Neuronal stem cell (in vitro differentiated cells): ENCODE measurements around the gene PRCP.

Experiments
- DNase-seq: peaks from one replicate; pipeline ENCODE4 v3.0.0-alpha.2; 2013; ENCODE audit warnings: low spot score
- H2AFZ ChIP-seq: one replicate; pipeline ENCODE4 v1.6.1; 2013; ENCODE audit warnings: mild to moderate bottlenecking, low read length, inconsistent platforms
- H2AK5ac ChIP-seq: 2 replicates; pipeline ENCODE4 v1.6.1; 2013; ENCODE audit warnings: low read depth, mild to moderate bottlenecking, inconsistent platforms, low read length, moderate library complexity, mixed read lengths
- H2BK120ac ChIP-seq: 2 replicates; pipeline ENCODE4 v1.6.1; 2013; ENCODE audit warnings: low read depth, mild to moderate bottlenecking, inconsistent platforms, low read length, moderate library complexity, mixed read lengths
- H2BK12ac ChIP-seq: one replicate; pipeline ENCODE4 v1.6.1; 2013; ENCODE audit warnings: low read length, inconsistent platforms
- H2BK15ac ChIP-seq: 2 replicates; pipeline ENCODE4 v1.6.1; 2013; ENCODE audit warnings: mild to moderate bottlenecking, low read length, inconsistent platforms, mixed read lengths
- H2BK5ac ChIP-seq: one replicate; pipeline ENCODE4 v1.6.1; 2013; ENCODE audit warnings: inconsistent platforms, mild to moderate bottlenecking, low read length, moderate library complexity
- H3K14ac ChIP-seq: one replicate; pipeline ENCODE4 v1.6.1; 2013; ENCODE audit warnings: low read length, inconsistent platforms
- H3K18ac ChIP-seq: 2 replicates; pipeline ENCODE4 v1.6.1; 2013; ENCODE audit warnings: low read length, inconsistent platforms
- H3K23ac ChIP-seq: 2 replicates; pipeline ENCODE4 v1.6.1; 2013; ENCODE audit warnings: low read depth, mild to moderate bottlenecking, mixed read lengths, low read length, inconsistent platforms; ENCODE audit not compliant: poor library complexity
- H3K27ac ChIP-seq: replicated peaks from 3 replicates; pipeline ENCODE4 v1.5.1; 2013; ENCODE audit warnings: low read length, inconsistent platforms
- H3K27me3 ChIP-seq, 3 experiments: 2 replicates each; pipeline ENCODE4 v1.6.1; 2013; ENCODE audit warnings: low read length in 3 of 3, mild to moderate bottlenecking in 2 of 3, inconsistent platforms in 1 of 3, low read depth in 1 of 3, mixed read lengths in 1 of 3, moderate library complexity in 1 of 3; ENCODE audit not compliant: control insufficient read depth in 3 of 3, insufficient read depth in 3 of 3
- H3K36me3 ChIP-seq, 2 donors: replicated peaks in 1 of 2; 2 replicates each; pipeline ENCODE4 v1.6.1; 2013; ENCODE audit warnings: low read length in 2 of 2; ENCODE audit not compliant: control insufficient read depth in 2 of 2, insufficient read depth in 2 of 2
- H3K4ac ChIP-seq: 2 replicates; pipeline ENCODE4 v1.6.1; 2013; ENCODE audit warnings: inconsistent platforms, mild to moderate bottlenecking, low read length, moderate library complexity
- H3K4me1 ChIP-seq, 2 donors: 1 replicate in 1 of 2; 2 replicates in 1 of 2; pipeline ENCODE4 v1.6.1; 2013; ENCODE audit warnings: low read length in 2 of 2, low read depth in 1 of 2; ENCODE audit not compliant: control insufficient read depth in 2 of 2, insufficient read depth in 1 of 2
- H3K4me2 ChIP-seq: one replicate; pipeline ENCODE4 v1.6.1; 2013; ENCODE audit warnings: mild to moderate bottlenecking, low read length, inconsistent platforms; ENCODE audit not compliant: insufficient read depth, poor library complexity, severe bottlenecking
- H3K4me3 ChIP-seq, 2 donors: 2 replicates each; pipeline ENCODE4 v1.5.1; 2013; ENCODE audit warnings: low read length in 2 of 2, mild to moderate bottlenecking in 2 of 2, inconsistent platforms in 1 of 2, moderate library complexity in 1 of 2
- H3K79me1 ChIP-seq: one replicate; pipeline ENCODE4 v1.6.1; 2013; ENCODE audit warnings: low read depth, mild to moderate bottlenecking, inconsistent platforms, low read length, moderate library complexity
- H3K9ac ChIP-seq: one replicate; pipeline ENCODE4 v1.6.1; 2013; ENCODE audit warnings: mild to moderate bottlenecking, low read depth, low read length, inconsistent platforms; ENCODE audit not compliant: poor library complexity
- H3K9me3 ChIP-seq, 2 donors: replicated peaks in 1 of 2; 2 replicates each; pipeline versions ENCODE3 to v1.6.1; 2013; ENCODE audit warnings: low read length in 2 of 2, mild to moderate bottlenecking in 2 of 2, inconsistent platforms in 1 of 2, low read depth in 1 of 2, mixed read lengths in 1 of 2, moderate library complexity in 1 of 2; ENCODE audit not compliant: control insufficient read depth in 2 of 2, insufficient read depth in 1 of 2
- H4K8ac ChIP-seq: one replicate; pipeline ENCODE4 v1.6.1; 2013; ENCODE audit warnings: low read depth, mild to moderate bottlenecking, inconsistent platforms, low read length, moderate library complexity
- H4K91ac ChIP-seq: one replicate; pipeline ENCODE4 v1.6.1; 2013; ENCODE audit warnings: low read length, low read depth, mild to moderate bottlenecking, inconsistent platforms; ENCODE audit not compliant: poor library complexity
- WGBS, 2 donors: extraction: QIAGEN DNeasy Blood & Tissue Kit; methylation state at CpG; one replicate each; pipeline ENCODE4 v1.1.7; 2013; ENCODE audit warnings: missing lambda C conversion rate in 2 of 2, mixed read lengths in 1 of 2; ENCODE audit not compliant: insufficient read length in 2 of 2, insufficient replicate concordance in 1 of 2; ENCODE audit errors: extremely low coverage in 2 of 2; 5-methylcytosine and 5-hydroxymethylcytosine counted together

Gene PRCP

DNA sequence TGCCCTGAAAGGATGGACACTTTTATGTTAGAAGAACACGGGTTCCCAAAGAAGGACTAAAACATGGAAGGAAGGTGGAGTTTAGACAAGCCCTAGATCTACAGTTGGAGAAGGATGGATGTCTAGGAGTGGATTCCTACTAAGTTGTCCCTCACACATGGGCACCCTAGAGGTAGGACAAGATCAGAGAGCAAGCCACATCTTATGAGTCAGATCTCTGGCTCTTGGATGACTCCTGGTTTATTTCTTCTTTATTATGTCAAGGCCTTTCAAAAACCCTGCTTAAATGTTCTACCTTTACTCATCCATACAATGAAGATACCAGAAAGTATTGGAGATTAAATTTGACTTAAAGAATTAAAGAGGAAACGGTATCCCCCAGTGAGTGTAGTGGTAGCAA is 34.4 kb downstream of the PRCP start:
- H2AK5ac ChIP-seq, result no peak overlapping the region
- WGBS, 2 donors, result no CpG with 5 or more reads among the region's 2 CpGs
- H3K4ac ChIP-seq, result no peak overlapping the region
- no peak overlapping the region for H3K27ac ChIP-seq
- no peaks in the 10 kb centered on the region for H3K36me3 ChIP-seq
- no peak overlapping the region for H2BK12ac ChIP-seq
- DNase-seq, result no peak
- H3K23ac ChIP-seq, result no peak overlapping the region
- H2BK15ac ChIP-seq, result no peak overlapping the region
- no peak overlapping the region for H4K8ac ChIP-seq
- H3K18ac ChIP-seq, result no peak overlapping the region
- H3K4me3 ChIP-seq, result no peak overlapping the region
- no peak overlapping the region for H3K9ac ChIP-seq
- no peak overlapping the region for H2AFZ ChIP-seq
- no peaks in the 10 kb centered on the region for H3K9me3 ChIP-seq
- H2BK120ac ChIP-seq, result no peak overlapping the region
- H2BK5ac ChIP-seq, result no peak overlapping the region
- no peak overlapping the region for H3K4me2 ChIP-seq
- H3K4me1 ChIP-seq, result no peaks in the 10 kb centered on the region
- no peaks in the 10 kb centered on the region for H3K27me3 ChIP-seq
- no peaks in the 10 kb centered on the region for H3K79me1 ChIP-seq
- H3K14ac ChIP-seq, result no peak overlapping the region
- H4K91ac ChIP-seq, result no peak overlapping the region

DNA sequence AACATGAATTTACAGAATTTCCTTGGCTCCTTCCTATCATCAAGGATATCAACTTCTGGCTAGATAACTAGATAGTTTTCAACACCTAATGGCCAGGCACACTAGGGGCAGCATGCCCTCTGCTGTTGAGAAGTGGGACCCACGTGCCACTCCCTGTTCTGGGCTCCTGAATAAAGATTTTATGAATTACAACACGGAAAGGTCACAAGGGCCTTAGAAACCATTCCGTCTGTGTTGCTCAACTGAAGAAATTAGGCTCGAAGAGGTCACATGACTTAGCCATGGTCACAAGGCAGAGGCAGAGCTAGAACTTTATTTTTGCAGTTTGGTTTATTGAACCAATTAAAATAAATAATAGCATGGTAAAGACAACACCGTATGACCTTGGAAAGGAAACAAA is 36.0 kb downstream of the PRCP start:
- DNase-seq, result no peak
- no peaks in the 10 kb centered on the region for H3K36me3 ChIP-seq
- H2BK120ac ChIP-seq, result no peak overlapping the region
- H2BK12ac ChIP-seq, result no peak overlapping the region
- H2BK15ac ChIP-seq, result no peak overlapping the region
- H3K27ac ChIP-seq, result no peak overlapping the region
- no peak overlapping the region for H3K4ac ChIP-seq
- no peak overlapping the region for H3K4me2 ChIP-seq
- H3K9ac ChIP-seq, result no peak overlapping the region
- WGBS, 2 donors, result no CpG with 5 or more reads among the region's 5 CpGs
- H4K91ac ChIP-seq, result no peak overlapping the region
- no peak overlapping the region for H3K18ac ChIP-seq
- H2BK5ac ChIP-seq, result no peak overlapping the region
- H2AFZ ChIP-seq, result no peak overlapping the region
- H3K4me3 ChIP-seq, result no peak overlapping the region
- no peaks in the 10 kb centered on the region for H3K4me1 ChIP-seq
- no peaks in the 10 kb centered on the region for H3K27me3 ChIP-seq
- H2AK5ac ChIP-seq, result no peak overlapping the region
- H3K14ac ChIP-seq, result no peak overlapping the region
- H4K8ac ChIP-seq, result no peak overlapping the region
- H3K23ac ChIP-seq, result no peak overlapping the region
- no peaks in the 10 kb centered on the region for H3K9me3 ChIP-seq
- H3K79me1 ChIP-seq, result no peaks in the 10 kb centered on the region

DNA sequence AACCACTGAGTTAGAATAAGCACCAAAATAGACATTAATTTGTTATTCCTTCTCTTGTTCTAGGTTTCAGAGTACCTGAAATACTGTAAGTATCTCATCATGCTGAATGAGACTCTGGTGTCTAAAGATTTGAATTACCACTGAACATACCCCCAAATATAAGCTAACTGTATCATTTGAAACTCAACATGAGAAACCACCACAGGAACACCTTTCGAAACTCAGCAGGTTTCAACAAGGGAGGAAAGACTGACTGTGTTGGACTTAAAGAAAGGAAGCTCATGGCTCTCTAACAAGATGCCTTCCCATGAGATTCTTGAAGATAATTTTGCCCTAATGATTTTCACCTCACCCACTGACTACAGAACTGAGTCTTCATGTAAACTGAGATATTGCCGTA is 37.0 kb downstream of the PRCP start:
- H3K79me1 ChIP-seq, result no peaks in the 10 kb centered on the region
- DNase-seq, result no peak
- H3K36me3 ChIP-seq, result no peaks in the 10 kb centered on the region
- H2BK5ac ChIP-seq, result no peak overlapping the region
- no peak overlapping the region for H4K91ac ChIP-seq
- no peak overlapping the region for H3K27ac ChIP-seq
- no peak overlapping the region for H2AFZ ChIP-seq
- H3K9me3 ChIP-seq, result no peaks in the 10 kb centered on the region
- no peak overlapping the region for H3K4me2 ChIP-seq
- no peak overlapping the region for H3K4ac ChIP-seq
- H3K27me3 ChIP-seq, result no peaks in the 10 kb centered on the region
- no peak overlapping the region for H3K9ac ChIP-seq
- H3K23ac ChIP-seq, result no peak overlapping the region
- no peak overlapping the region for H3K14ac ChIP-seq
- no peak overlapping the region for H4K8ac ChIP-seq
- no peaks in the 10 kb centered on the region for H3K4me1 ChIP-seq
- WGBS, 2 donors, result no CpG with 5 or more reads among the region's 2 CpGs
- H2BK12ac ChIP-seq, result no peak overlapping the region
- H3K18ac ChIP-seq, result no peak overlapping the region
- no peak overlapping the region for H2BK120ac ChIP-seq
- no peak overlapping the region for H2AK5ac ChIP-seq
- H2BK15ac ChIP-seq, result no peak overlapping the region
- no peak overlapping the region for H3K4me3 ChIP-seq

DNA sequence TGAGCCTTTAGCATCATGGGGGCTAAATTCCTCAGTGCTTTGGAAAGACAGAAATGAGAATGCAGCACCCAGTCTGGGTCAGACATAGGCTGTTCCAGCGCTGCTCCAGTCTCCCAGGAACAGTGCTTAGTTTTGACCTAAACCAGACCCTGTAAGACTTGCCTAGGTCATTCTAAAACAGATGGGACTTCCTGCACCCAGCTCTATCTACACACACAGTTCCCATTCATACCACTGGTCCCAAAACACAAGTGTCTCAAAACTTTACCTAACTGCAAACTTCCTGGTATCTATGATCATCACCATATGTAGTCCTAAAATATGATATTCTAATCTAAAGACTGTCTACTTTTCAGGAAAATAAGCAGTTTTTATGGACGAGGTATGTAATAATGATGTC is 37.9 kb downstream of the PRCP start:
- Histone ChIP-seq H3K27me3 (no peaks in the 10 kb centered on the region), H2BK5ac (no peak overlapping the region), H3K27ac (no peak overlapping the region), H2BK15ac (no peak overlapping the region), H2AFZ (no peak overlapping the region), H3K18ac (no peak overlapping the region), H3K9ac (no peak overlapping the region), H3K4me1 (no peaks in the 10 kb centered on the region), H2BK12ac (no peak overlapping the region), H3K14ac (no peak overlapping the region), H3K23ac (no peak overlapping the region), H3K79me1 (no peaks in the 10 kb centered on the region), H3K9me3 (no peaks in the 10 kb centered on the region), H3K4ac (no peak overlapping the region), H3K4me3 (no peak overlapping the region), H4K8ac (no peak overlapping the region), H3K4me2 (no peak overlapping the region), H3K36me3 (no peaks in the 10 kb centered on the region), H2BK120ac (no peak overlapping the region), H2AK5ac (no peak overlapping the region), H4K91ac (no peak overlapping the region)
- no peak for DNase-seq
- no CpG with 5 or more reads among the region's 2 CpGs for WGBS, 2 donors
